DND-41 (cell line): ENCODE data around the gene GADD45GIP1.

Source experiments
- CTCF ChIP-seq: IDR thresholded peaks from 2 replicates; pipeline ENCODE4 v1.5.1; 2012; ENCODE audit warnings: borderline replicate concordance, low read length, moderate library complexity, mild to moderate bottlenecking; ENCODE audit not compliant: poor library complexity, severe bottlenecking; ENCODE audit errors: extremely low read depth
- EZH2 ChIP-seq: IDR thresholded peaks from 3 replicates; pipeline ENCODE4 v1.6.1; 2012; ENCODE audit warnings: borderline replicate concordance, low read depth, mild to moderate bottlenecking, moderate library complexity, low read length, inconsistent platforms; ENCODE audit not compliant: severe bottlenecking

- no peak for TF ChIP-seq CTCF
- TF ChIP-seq EZH2: no peak
Observed at GRCh38 chr19:12997967-12998940, 41.2 kb upstream of the GADD45GIP1 start.
